CD4-positive, alpha-beta T cell treated with Interleukin-12 subunit alpha and Interleukin-12 subunit beta, for 1 hour (primary cell): Measurements from ENCODE around the gene PREB.
"Not testable (repeated sequence)": the region's sequence is repeated elsewhere in the genome, so short reads cannot be mapped to it uniquely, and the experiment has no call there.

ENCODE experiments used
- DNase-seq: peaks from one replicate; pipeline ENCODE4 v3.0.0-alpha.2; 2020

PREB gene

GRCh38 chr2:27133905-27134780 is at the start of gene PREB:
TSS of gene PREB (minus strand) at chr2:27134636. CDS start at chr2:27134421, 215 bp downstream.
- DNase-seq: peak; percentile 98

- no peak for DNase-seq
Measured at GRCh38 chr2:27184115-27184514, 49.7 kb upstream of the PREB start.

- no peak for DNase-seq
Measured at GRCh38 chr2:27182346-27182745, 47.9 kb upstream of the PREB start.

GRCh38 chr2:27179344-27180000 is 45.0 kb upstream of the PREB start:
- no peak for DNase-seq

GRCh38 chr2:27178469-27178868 is 44.0 kb upstream of the PREB start:
- no peak for DNase-seq

- no peak for DNase-seq
Measured at GRCh38 chr2:27177441-27178351, 43.3 kb upstream of the PREB start.

- not testable (repeated sequence) for DNase-seq
Measured at GRCh38 chr2:27175781-27176180, 41.3 kb upstream of the PREB start.

- no peak for DNase-seq
Measured at GRCh38 chr2:27175330-27175729, 40.9 kb upstream of the PREB start.

GRCh38 chr2:27174638-27175037 is 40.2 kb upstream of the PREB start:
- DNase-seq: no peak

GRCh38 chr2:27171351-27171848 is 37.0 kb upstream of the PREB start:
- DNase-seq: no peak

- DNase-seq: no peak
Measured at GRCh38 chr2:27170581-27171337, 36.3 kb upstream of the PREB start.

- DNase-seq: no peak
Measured at GRCh38 chr2:27164960-27165763, 30.7 kb upstream of the PREB start.

- DNase-seq: no peak
Measured at GRCh38 chr2:27162151-27163121, 28.0 kb upstream of the PREB start.

- no peak for DNase-seq
Measured at GRCh38 chr2:27160191-27160590, 25.8 kb upstream of the PREB start.

GRCh38 chr2:27159271-27159670 is 24.8 kb upstream of the PREB start:
- no peak for DNase-seq

- no peak for DNase-seq
Measured at GRCh38 chr2:27158468-27158867, 24.0 kb upstream of the PREB start.

GRCh38 chr2:27155069-27155520 is 20.7 kb upstream of the PREB start:
- no peak for DNase-seq

- no peak for DNase-seq
Measured at GRCh38 chr2:27154488-27154887, 20.1 kb upstream of the PREB start.

- no peak for DNase-seq
Measured at GRCh38 chr2:27152796-27153464, 18.5 kb upstream of the PREB start.
